GM18519 (cell line): ENCODE results near the gene C10orf71.

ENCODE experiments used
- ATAC-seq: cut with Tn5 transposase; IDR thresholded peaks from one replicate; pipeline ENCODE4 v1.9.1; 2021; ENCODE audit warnings: mild to moderate bottlenecking, moderate library complexity; ENCODE audit not compliant: unreplicated experiment, low FRiP score

Gene C10orf71

GRCh38 chr10:49298983-49299815 is at the start of gene C10orf71:
Gene C10orf71, plus strand, starts transcription at chr10:49299170. Its CDS starts 23,376 bp downstream, at chr10:49322546.
- ATAC-seq, result no peak

GRCh38 chr10:49252313-49253034 is 46.5 kb upstream of the C10orf71 start:
- no peak for ATAC-seq

- ATAC-seq, result no peak
These were observed 45.5 kb upstream of the C10orf71 start for GRCh38 chr10:49253340-49253906.

- ATAC-seq, result no peak
These were observed 44.8 kb upstream of the C10orf71 start for GRCh38 chr10:49254150-49254549.

- ATAC-seq, result no peak
These were observed 44.2 kb upstream of the C10orf71 start for GRCh38 chr10:49254556-49255318.

- ATAC-seq, result no peak
These were observed 43.1 kb upstream of the C10orf71 start for GRCh38 chr10:49255883-49256282.

- no peak for ATAC-seq
These were observed 41.8 kb upstream of the C10orf71 start for GRCh38 chr10:49257154-49257553.

GRCh38 chr10:49257626-49258349 is 41.2 kb upstream of the C10orf71 start:
- no peak for ATAC-seq

GRCh38 chr10:49258350-49258683 is 40.7 kb upstream of the C10orf71 start:
- no peak for ATAC-seq

- no peak for ATAC-seq
These were observed 38.2 kb upstream of the C10orf71 start for GRCh38 chr10:49260644-49261296.

GRCh38 chr10:49263591-49263990 is 35.4 kb upstream of the C10orf71 start:
- no peak for ATAC-seq

GRCh38 chr10:49264177-49264677 is 34.7 kb upstream of the C10orf71 start:
- ATAC-seq, result no peak

GRCh38 chr10:49265885-49266284 is 33.1 kb upstream of the C10orf71 start:
- no peak for ATAC-seq

- ATAC-seq, result no peak
These were observed 30.8 kb upstream of the C10orf71 start for GRCh38 chr10:49268185-49268584.

GRCh38 chr10:49269523-49269922 is 29.4 kb upstream of the C10orf71 start:
- ATAC-seq, result no peak

- ATAC-seq, result no peak
These were observed 28.4 kb upstream of the C10orf71 start for GRCh38 chr10:49270565-49270964.

GRCh38 chr10:49271346-49271745 is 27.6 kb upstream of the C10orf71 start:
- ATAC-seq, result no peak

GRCh38 chr10:49272251-49273081 is 26.5 kb upstream of the C10orf71 start:
- no peak for ATAC-seq

GRCh38 chr10:49273082-49273465 is 25.9 kb upstream of the C10orf71 start:
- no peak for ATAC-seq
